Peyer's patch (tissue), 4 donors: ENCODE data around the gene KCNH6. TPM values are rescaled to one million over a fixed set of nuclear protein-coding genes. Genes with fewer than 3 reads are reported as not detected.

ENCODE experiments used
- DNase-seq, 3 donors: peaks; one replicate each; pipeline ENCODE4 v3.0.0-alpha.2; 2017 to 2019
- H3K27ac ChIP-seq, 4 donors: fragments of 200-600 bp; sonication (generic); one replicate each; pipeline ENCODE4 v1.5.1; 2016 to 2019
- H3K27me3 ChIP-seq, 2 donors: fragments of 200-600 bp; sonication (generic); one replicate each; pipeline ENCODE4 v1.5.1; 2019
- H3K36me3 ChIP-seq, 3 donors: fragments of 200-600 bp; sonication (generic); one replicate each; pipeline ENCODE4 v1.5.1; 2016 to 2019
- H3K4me1 ChIP-seq, 4 donors: fragments of 200-600 bp; sonication (generic); one replicate each; pipeline ENCODE4 v1.5.1; 2016 to 2019
- H3K4me3 ChIP-seq, 4 donors: fragments of 200-600 bp; sonication (generic); 1 replicate in 3 of 4; 2 replicates in 1 of 4; pipeline ENCODE4 v1.5.1; 2016 to 2019; ENCODE audit warnings: mild to moderate bottlenecking in 1 of 4
- H3K9me3 ChIP-seq, 4 donors: fragments of 200-600 bp; sonication (generic); one replicate each; pipeline ENCODE4 v1.5.1; 2016 to 2019; ENCODE audit warnings: mild to moderate bottlenecking in 1 of 4
- CTCF ChIP-seq, 6 experiments: fragments of 450-650 bp in 4 of 6; fragments of 200-600 bp in 2 of 6; sonication (generic) in 1 of 6; IDR thresholded peaks; one replicate each; pipeline ENCODE4 v1.5.1; 2017 to 2019; ENCODE audit warnings: antibody characterized with exemption in 6 of 6, mild to moderate bottlenecking in 3 of 6, moderate library complexity in 1 of 6
- POLR2A ChIP-seq, 2 donors: fragments of 450-650 bp; IDR thresholded peaks; one replicate each; pipeline ENCODE4 v1.5.1; 2017; ENCODE audit warnings: antibody characterized with exemption in 2 of 2, mild to moderate bottlenecking in 2 of 2, moderate library complexity in 2 of 2
- total RNA-seq, 4 donors: library from RNA; depleted of rRNA; stranded (reverse); fragments of >200 nt; gene quantifications; one replicate each; pipeline ENCODE4 v1.1.0, GENCODE V29; 2016

The KCNH6 gene
- total RNA-seq, 4 donors from 2014 or later: 3.3 to 78.6 (median 26.7) TPM

GRCh38 chr17:63542942-63543821 is 20.0 kb downstream of the KCNH6 start:
- TF ChIP-seq CTCF (IDR thresholded peaks at IDR 0.05): no peak
- no peak for TF ChIP-seq POLR2A (IDR thresholded peaks at IDR 0.05)
- H3K4me1 ChIP-seq: peaks cover 0 to 6% (median 1%) of the 10 kb centered on the region in 4 donors
- no peak overlapping the region for H3K4me3 ChIP-seq
- peak in 1 of 3 donors; percentile 47 for DNase-seq
- no peaks in the 10 kb centered on the region for H3K36me3 ChIP-seq
- H3K9me3 ChIP-seq: no peaks in the 10 kb centered on the region
- no peak overlapping the region for H3K27ac ChIP-seq
- H3K27me3 ChIP-seq: peaks cover 0 to 4% of the 10 kb centered on the region in 2 donors

GRCh38 chr17:63543822-63544420 is 20.8 kb downstream of the KCNH6 start:
- Histone ChIP-seq H3K9me3 (no peaks in the 10 kb centered on the region), H3K4me1 (no peaks in the 10 kb centered on the region), H3K27ac (no peak overlapping the region), H3K27me3 (no peaks in the 10 kb centered on the region), H3K4me3 (no peak overlapping the region), H3K36me3 (no peaks in the 10 kb centered on the region)
- TF ChIP-seq CTCF (IDR thresholded peaks at IDR 0.05) (no peak), POLR2A (IDR thresholded peaks at IDR 0.05) (no peak)
- DNase-seq: no peak

- no peak for TF ChIP-seq CTCF (IDR thresholded peaks at IDR 0.05)
- TF ChIP-seq POLR2A (IDR thresholded peaks at IDR 0.05): no peak
- no peak overlapping the region for H3K4me3 ChIP-seq
- peaks cover 0 to 8% (median 0%) of the 10 kb centered on the region in 4 donors for H3K4me1 ChIP-seq
- H3K27ac ChIP-seq: no peak overlapping the region
- H3K36me3 ChIP-seq: no peaks in the 10 kb centered on the region
- H3K27me3 ChIP-seq: no peaks in the 10 kb centered on the region
- DNase-seq: no peak
- no peaks in the 10 kb centered on the region for H3K9me3 ChIP-seq
These were observed 21.5 kb downstream of the KCNH6 start for GRCh38 chr17:63544467-63545301.

GRCh38 chr17:63546308-63547082 is 23.3 kb downstream of the KCNH6 start:
- no peaks in the 10 kb centered on the region for H3K9me3 ChIP-seq
- peaks cover 0 to 9% (median 0%) of the 10 kb centered on the region in 4 donors for H3K4me1 ChIP-seq
- H3K36me3 ChIP-seq: no peaks in the 10 kb centered on the region
- H3K4me3 ChIP-seq: no peak overlapping the region
- no peak for DNase-seq
- no peak for TF ChIP-seq POLR2A (IDR thresholded peaks at IDR 0.05)
- no peak for TF ChIP-seq CTCF (IDR thresholded peaks at IDR 0.05)
- H3K27ac ChIP-seq: no peak overlapping the region
- H3K27me3 ChIP-seq: no peaks in the 10 kb centered on the region

GRCh38 chr17:63547083-63547523 is 23.9 kb downstream of the KCNH6 start:
- peaks cover 0 to 12% (median 1%) of the 10 kb centered on the region in 4 donors for H3K4me1 ChIP-seq
- no peak overlapping the region for H3K4me3 ChIP-seq
- H3K27me3 ChIP-seq: no peaks in the 10 kb centered on the region
- H3K36me3 ChIP-seq: no peaks in the 10 kb centered on the region
- TF ChIP-seq CTCF (IDR thresholded peaks at IDR 0.05) (no peak), POLR2A (IDR thresholded peaks at IDR 0.05) (no peak)
- H3K27ac ChIP-seq: no peak overlapping the region
- H3K9me3 ChIP-seq: no peaks in the 10 kb centered on the region
- DNase-seq: no peak
